Upper lobe of left lung (tissue), 4 donors: ENCODE measurements around the gene MARVELD3.

Experiments used
- POLR2A ChIP-seq, 4 donors: fragments of 450-650 bp; IDR thresholded peaks; one replicate each; pipeline ENCODE4 v1.5.1; 2016 to 2017; ENCODE audit warnings: antibody characterized with exemption in 4 of 4, mild to moderate bottlenecking in 2 of 4
- POLR2AphosphoS5 ChIP-seq, 2 donors: sonication (generic); formaldehyde crosslinking; IDR thresholded peaks; one replicate each; pipeline ENCODE4 v1.5.1; 2017; ENCODE audit warnings: antibody characterized with exemption in 2 of 2
- TF ChIP-seq, protein P1 (sequence below), 6 experiments: fragments of 450-650 bp in 4 of 6; fragments of 200-600 bp in 2 of 6; sonication (generic) in 2 of 6; IDR thresholded peaks; one replicate each; pipeline ENCODE4 v1.5.1; 2016 to 2019; ENCODE audit warnings: antibody characterized with exemption in 6 of 6

DNA sequence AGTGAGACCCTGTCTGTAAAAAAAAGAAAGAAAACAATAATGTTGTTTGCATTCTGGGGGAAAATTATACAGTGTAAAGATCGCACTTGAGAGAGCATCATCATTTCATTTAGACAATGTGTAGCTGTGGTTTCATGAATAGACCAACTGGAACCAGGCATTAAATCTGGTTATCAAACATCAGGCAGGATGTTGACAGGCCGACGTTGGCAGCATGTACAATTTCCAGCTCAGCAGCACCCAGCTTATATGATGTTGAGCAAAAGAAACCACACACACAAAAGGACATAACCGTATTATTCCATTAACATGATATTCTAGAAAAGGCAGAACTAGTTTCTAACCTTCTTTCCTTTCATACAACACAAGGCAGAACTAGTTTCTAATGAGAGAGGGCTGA, 5.8 kb downstream of the MARVELD3 start:
- TF ChIP-seq, protein P1, sequence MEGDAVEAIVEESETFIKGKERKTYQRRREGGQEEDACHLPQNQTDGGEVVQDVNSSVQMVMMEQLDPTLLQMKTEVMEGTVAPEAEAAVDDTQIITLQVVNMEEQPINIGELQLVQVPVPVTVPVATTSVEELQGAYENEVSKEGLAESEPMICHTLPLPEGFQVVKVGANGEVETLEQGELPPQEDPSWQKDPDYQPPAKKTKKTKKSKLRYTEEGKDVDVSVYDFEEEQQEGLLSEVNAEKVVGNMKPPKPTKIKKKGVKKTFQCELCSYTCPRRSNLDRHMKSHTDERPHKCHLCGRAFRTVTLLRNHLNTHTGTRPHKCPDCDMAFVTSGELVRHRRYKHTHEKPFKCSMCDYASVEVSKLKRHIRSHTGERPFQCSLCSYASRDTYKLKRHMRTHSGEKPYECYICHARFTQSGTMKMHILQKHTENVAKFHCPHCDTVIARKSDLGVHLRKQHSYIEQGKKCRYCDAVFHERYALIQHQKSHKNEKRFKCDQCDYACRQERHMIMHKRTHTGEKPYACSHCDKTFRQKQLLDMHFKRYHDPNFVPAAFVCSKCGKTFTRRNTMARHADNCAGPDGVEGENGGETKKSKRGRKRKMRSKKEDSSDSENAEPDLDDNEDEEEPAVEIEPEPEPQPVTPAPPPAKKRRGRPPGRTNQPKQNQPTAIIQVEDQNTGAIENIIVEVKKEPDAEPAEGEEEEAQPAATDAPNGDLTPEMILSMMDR (IDR thresholded peaks at IDR 0.05), result no peak
- TF ChIP-seq POLR2A (IDR thresholded peaks at IDR 0.05), result no peak
- TF ChIP-seq POLR2AphosphoS5 (IDR thresholded peaks at IDR 0.05), result no peak
